Lower leg skin (tissue), 3 donors: Measurements from ENCODE around the gene PITPNM3.

Experiments
- POLR2A ChIP-seq, 2 donors: fragments of 450-650 bp; IDR thresholded peaks; one replicate each; pipeline ENCODE4 v1.6.1; 2016 to 2017; ENCODE audit warnings: antibody characterized with exemption in 2 of 2, mild to moderate bottlenecking in 1 of 2, moderate library complexity in 1 of 2
- TF ChIP-seq, protein P1 (sequence below), 3 donors: fragments of 450-650 bp; IDR thresholded peaks; one replicate each; pipeline ENCODE4 v1.5.1; 2016; ENCODE audit warnings: antibody characterized with exemption in 3 of 3, mild to moderate bottlenecking in 3 of 3, moderate library complexity in 2 of 3

DNA sequence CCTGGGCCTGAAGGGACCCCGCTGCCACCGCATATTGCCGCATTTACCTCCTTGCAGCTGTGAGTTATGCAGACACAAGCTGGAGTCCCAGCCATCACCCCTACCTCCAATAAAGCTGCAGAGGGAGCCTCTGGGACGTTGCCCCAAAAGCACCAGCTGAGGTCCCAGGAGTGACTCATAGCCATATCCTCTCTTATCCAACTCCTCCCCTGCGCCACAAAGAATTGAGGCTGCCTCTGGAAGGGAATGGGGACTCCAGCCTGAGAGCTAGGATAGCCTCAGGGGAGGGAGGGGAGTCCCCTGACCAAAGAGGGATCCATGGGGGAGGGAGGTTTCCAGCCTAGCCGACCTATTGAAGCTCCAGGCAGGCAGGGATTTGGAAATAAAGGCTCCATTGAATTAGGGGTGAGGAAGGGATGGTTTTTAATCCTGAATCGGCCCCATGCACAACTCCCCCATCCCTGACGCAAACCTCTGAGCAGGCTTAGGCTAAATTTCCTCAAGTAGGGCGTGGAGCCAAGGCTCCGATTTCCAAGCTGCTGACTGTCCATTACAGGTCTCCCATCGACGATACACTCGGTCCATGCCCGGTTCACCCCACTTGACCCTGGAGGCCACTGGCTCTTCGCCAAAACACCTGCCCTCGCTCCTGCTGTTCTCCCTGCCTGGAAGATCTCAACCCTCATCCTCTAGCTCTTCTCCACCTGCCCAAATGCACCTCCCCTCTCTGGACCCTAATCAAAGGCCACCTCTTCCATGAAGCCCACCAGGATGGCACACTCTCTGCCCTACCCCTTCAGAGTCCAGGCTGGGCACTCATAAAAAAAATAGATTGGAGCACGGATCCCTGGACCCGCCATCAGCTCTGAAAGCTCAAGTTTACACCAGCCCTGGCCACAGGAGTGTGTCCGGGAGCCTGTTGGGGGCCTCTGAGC lies 84.6 kb downstream of the PITPNM3 start:
- TF ChIP-seq, protein P1, sequence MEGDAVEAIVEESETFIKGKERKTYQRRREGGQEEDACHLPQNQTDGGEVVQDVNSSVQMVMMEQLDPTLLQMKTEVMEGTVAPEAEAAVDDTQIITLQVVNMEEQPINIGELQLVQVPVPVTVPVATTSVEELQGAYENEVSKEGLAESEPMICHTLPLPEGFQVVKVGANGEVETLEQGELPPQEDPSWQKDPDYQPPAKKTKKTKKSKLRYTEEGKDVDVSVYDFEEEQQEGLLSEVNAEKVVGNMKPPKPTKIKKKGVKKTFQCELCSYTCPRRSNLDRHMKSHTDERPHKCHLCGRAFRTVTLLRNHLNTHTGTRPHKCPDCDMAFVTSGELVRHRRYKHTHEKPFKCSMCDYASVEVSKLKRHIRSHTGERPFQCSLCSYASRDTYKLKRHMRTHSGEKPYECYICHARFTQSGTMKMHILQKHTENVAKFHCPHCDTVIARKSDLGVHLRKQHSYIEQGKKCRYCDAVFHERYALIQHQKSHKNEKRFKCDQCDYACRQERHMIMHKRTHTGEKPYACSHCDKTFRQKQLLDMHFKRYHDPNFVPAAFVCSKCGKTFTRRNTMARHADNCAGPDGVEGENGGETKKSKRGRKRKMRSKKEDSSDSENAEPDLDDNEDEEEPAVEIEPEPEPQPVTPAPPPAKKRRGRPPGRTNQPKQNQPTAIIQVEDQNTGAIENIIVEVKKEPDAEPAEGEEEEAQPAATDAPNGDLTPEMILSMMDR (IDR thresholded peaks at IDR 0.05), result no peak
- no peak for TF ChIP-seq POLR2A (IDR thresholded peaks at IDR 0.05)
